ENCODE data around the gene DCLK1.
"Not testable (repeated sequence)": the region's sequence is repeated elsewhere in the genome, so short reads cannot be mapped to it uniquely, and the experiment has no call there.

Gene DCLK1

DNA sequence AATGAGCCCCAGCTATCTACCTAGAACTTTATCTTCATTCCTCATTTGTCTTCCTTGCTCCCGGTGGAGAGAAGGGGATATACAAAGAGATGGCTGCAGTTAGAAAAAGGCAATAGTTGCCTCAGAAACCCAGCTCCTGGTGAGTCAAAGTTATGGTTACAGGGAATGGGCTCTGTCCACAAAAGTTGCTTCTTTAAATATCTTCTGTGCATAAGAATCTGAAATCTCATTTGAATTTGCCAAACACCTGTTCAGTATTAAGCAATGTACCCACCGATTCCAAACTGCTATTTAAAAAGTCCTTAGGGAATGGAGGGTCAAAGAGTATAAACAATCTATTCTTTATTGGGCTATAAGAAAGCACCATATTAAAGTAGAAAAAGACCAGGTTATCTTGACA is 48.4 kb downstream of the DCLK1 start:
- no peak for DNase-seq

DNA sequence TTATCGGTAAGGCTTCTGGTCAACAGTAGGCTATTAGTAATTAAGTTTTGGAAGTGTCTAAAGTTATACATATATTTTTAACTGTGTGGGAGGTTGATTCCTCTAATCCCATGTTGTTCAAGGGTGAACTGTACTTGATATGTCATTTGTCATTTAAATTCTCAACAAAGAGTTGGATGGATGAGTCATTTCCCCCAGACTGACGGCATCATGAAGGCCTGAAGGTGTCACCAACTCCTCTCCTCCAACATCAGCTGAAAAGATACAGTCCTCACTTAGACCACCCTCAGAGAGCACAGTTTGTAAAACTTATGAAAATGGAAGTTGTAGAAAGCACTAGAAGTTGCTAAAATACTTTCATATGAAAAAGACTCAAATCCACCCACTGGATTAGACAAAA is 48.8 kb downstream of the DCLK1 start:
- no peak for DNase-seq

DNA sequence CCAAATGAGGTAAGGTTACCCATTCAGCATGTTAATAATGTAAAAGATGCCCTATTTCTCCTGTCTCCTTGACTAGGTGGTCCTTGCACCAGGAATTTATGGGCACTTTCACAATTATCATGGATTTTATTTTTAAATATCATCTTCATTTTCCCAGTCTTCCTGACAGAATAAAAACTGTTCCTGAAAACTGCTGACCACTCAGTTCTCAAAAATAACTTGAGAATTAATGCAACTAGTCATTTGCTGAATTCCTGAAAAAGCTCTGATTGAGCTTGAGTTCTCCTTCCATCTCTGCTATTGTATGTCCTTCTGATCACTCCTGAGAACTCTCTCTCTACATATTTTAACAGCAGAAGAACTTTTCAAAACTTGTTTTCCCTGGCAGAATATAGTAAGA is 55.0 kb downstream of the DCLK1 start:
- DNase-seq = no peak

GRCh38 chr13:36074659-36075058 is 56.5 kb downstream of the DCLK1 start:
- no peak for DNase-seq

GRCh38 chr13:36072152-36072935 is 58.8 kb downstream of the DCLK1 start:
- no peak for DNase-seq

DNA sequence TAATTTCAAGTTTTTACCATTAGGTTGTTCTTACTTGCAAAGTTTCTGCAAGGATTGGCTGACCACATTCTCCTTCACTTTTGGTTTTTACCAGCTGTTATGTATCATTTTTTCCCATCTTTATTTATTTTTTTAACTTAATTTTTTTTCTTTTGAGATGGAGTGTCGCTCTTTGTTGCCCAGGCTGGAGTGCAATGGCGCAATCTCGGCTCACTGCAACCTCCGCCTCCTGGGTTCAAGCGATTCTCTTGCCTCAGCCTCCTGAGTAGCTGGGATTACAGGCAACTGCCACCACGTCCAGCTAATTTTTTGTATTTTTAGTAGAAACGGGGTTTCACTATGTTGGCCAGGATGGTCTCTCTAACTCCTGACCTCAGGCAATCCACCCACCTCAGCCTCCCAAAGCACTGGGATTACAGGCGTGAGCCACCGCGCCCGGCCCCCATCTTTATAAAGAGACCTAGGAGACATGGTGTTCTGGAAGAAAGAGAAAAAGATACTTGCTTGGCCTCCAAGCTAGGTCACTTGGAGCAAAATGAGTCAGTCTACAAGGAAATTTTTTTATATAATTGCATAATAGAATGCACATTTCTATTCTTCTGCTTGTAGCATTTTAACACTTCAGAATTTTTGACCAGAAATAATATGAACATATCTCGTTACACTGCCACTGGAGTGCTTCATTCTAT is 60.5 kb downstream of the DCLK1 start:
- not testable (repeated sequence) for DNase-seq

- no peak for DNase-seq
These were observed 61.3 kb downstream of the DCLK1 start for GRCh38 chr13:36069881-36070366.

GRCh38 chr13:36068991-36069390 is 62.2 kb downstream of the DCLK1 start:
- no peak for DNase-seq

GRCh38 chr13:36068566-36068965 is 62.6 kb downstream of the DCLK1 start:
- DNase-seq = no peak

DNA sequence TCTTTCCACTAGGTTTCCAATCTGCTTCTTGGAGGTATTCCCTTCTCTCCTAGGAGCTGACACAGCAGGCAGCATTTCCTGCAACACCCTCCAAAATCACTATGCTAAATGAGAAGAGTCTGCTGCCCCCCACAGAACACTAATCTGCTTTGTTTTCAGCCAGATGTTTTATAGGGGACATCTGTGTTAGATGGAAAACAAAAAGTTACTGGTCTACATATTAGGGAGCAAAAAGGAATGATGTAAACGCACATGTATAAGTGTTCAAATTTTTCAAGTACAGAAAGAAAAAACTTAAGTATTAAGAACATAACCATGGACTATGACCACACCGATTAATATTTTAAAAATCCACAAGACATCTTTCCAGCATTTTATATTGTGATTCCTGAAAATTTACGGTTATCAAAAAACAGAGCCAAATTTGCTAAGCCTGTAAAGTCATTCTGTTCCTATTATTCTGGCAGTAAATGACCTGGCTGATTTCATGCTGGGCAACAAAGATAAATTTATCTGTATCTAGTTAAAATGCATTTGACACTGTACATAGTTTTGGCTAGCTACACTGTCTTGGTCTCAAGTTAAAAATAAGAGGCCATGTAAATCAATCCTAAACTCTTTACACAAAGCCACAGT is 63.3 kb downstream of the DCLK1 start:
- DNase-seq = no peak

DNA sequence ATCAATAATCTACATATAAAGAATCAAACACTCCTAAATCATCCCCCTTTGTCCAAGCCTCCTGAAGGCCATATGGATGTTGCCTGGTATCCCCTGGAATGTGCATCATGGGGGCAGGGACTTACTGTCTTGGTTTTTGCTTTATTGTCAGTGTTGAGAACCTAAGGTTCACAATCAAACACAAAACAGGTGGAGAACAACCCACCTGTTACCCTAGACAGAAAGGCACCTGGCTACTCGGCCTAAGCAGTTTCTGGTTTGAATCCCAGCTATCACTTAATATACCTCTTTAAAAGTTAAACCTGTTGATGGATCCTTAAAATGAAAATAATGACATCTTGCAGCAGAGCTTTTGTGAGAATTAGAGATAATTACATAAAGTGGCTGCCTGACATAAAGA is 68.9 kb downstream of the DCLK1 start:
- no peak for DNase-seq

DNA sequence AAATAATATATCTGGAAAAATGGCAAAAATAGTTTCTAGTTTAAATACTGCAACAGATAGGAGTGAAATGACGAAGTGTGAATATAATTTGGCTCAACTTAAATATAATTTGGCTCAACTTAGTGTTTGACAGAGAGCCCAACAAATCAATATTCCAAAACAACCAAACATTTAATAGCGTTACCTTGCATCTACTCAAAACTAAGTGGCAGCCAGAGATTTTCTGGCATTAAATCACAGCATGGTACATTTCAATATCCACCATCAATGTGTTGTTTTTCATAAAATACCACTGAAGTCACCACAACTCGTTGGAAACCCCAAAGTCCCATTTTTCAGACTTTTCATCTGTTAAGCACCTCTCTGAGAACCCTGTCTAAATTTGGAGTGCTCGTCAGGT is 69.6 kb downstream of the DCLK1 start:
- no peak for DNase-seq

GRCh38 chr13:36061054-36061453 is 70.1 kb downstream of the DCLK1 start:
- no peak for DNase-seq

DNA sequence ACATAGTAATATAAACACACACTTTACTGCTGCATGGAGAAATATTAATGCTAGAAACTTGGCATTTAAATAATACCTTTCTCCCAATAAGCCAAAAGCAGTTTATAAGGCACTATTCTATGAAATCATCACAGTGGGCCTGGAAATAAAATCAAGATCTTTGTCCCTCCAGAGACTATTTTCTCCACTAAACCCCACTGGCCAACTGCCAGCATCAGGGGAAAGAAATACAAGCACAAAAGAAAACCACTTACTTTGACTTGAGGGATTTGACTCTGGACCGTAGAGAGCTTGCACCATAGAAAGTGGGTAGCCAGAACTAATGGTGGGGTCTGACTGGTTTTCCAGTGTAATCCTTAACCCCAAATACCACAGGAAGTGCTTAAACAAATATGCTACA is 71.9 kb downstream of the DCLK1 start:
- peak; percentile 16 for DNase-seq

- no peak for DNase-seq
These were observed 73.1 kb downstream of the DCLK1 start for GRCh38 chr13:36058116-36058515.

DNA sequence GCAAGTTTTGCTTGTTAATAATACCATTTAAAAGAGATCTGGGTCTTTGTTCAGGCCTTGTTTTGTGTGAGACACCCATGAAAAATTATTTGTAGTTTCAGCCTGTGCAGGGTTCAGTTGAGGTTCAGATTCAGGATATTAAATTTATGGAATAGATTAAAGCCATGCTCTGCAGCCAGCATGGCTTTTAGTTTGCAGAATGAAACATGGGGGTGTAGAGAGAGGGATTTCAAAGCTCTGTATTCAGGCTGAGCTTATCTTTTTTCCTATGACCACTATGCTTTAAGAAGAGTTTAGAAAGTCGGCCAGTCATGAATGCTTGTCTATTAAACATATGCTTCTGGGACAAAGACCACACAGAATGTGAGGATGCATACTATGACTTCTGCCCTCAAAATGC is 73.6 kb downstream of the DCLK1 start:
- DNase-seq = no peak

DNA sequence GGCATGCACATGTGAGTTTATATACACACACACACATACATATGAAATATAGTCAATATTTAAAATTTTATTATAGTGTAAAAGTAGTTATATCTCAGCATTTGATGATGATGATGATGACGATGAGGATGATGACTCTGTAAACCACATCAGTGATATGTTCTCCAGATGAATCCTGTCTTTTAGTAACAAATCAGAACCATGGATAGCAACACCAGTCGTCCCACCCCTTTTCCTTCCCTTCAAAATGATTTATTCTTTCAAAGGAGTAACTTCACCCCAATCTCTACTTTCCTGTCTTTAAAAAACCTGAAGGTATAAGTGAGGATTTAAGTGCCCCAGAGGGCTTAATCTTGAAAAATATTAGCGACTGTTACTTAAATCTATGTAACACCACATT is 74.1 kb downstream of the DCLK1 start:
- DNase-seq = peak; percentile 27

- DNase-seq = no peak
These were observed 75.8 kb downstream of the DCLK1 start for GRCh38 chr13:36055366-36055765.

GRCh38 chr13:36054041-36054440 is 77.1 kb downstream of the DCLK1 start:
- DNase-seq = no peak

DNA sequence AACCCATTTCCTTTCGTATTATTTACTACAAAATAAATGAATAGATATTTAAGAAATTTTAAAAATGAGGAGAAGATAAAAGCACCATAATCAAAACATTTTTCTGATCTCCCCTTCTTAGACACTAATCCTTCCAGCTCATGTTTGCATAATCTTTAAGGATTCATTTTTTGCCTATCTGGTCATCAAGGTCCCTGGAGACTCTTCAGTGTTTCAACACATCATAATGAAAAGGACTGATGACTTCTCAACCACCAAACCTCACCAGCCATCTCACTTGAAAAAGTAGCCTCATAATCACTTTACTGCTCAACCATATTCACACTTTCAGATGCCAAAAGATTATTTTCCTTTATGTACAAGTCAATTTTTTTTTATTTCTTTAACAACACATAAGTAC is 80.1 kb downstream of the DCLK1 start:
- peak; percentile 80 for DNase-seq

- no peak for DNase-seq
These were observed 84.5 kb downstream of the DCLK1 start for GRCh38 chr13:36046672-36047071.

DNA sequence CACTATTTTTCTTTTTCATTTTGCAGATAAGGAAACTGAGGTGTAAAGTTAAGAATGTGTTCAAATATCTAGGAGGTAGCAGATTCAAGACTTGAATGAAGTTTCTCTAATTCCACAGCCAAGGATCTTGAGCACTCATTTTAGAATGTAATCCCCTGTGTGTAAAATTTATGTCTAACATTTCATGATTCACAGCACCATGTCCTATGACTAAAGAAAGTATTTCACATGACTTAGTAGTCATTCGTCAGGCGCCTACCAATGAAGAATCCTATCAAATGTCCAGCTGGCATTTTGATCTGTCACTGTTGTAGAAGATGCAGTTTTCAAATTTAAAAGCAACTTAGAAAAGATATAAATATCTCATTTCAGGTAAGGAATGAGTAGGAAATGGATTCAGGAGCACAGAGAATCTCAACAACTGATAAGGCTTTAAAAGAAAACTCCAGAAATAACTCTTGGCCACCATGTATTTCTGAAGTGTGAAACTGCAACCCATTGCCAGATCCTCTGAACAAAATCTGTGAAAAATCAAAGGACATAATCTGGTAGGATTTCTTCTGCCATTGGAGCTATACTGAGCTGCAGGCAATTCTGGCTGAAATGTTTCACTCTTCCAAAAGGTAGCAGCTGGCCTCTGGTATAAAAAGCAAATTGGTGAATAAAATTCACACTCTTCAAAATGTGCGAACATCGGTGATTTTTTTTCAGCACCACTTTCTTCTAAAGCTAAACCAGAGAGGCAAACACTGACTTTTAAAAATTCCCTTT is 92.2 kb downstream of the DCLK1 start:
- peak; percentile 43 for DNase-seq

DNA sequence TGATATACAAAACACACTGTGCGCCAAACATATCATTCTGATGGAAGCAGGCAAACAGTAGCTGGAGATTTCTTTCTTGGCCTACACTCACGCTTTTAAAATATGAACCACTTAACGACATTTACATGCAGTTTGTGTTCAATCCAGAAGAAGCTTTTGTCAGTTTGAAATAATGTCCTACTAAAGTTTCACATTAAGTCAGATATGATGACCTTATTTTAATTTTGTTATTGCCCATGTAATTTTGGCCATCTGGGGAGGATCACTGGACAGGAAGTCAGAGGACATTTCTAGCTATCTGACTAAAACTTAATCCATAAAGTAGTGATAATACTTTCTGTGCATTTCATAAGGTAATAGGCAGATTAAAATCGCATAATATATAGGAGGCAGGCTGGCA is 98.1 kb downstream of the DCLK1 start:
- no peak for DNase-seq
